Thyroid gland (tissue), 4 donors: ENCODE results near the gene DSC2.

Source experiments
- POLR2A ChIP-seq, 2 donors: fragments of 450-650 bp; IDR thresholded peaks; one replicate each; pipeline ENCODE4 v1.6.1; 2017; ENCODE audit warnings: antibody characterized with exemption in 2 of 2, mild to moderate bottlenecking in 2 of 2, moderate library complexity in 1 of 2
- TF ChIP-seq, protein P1 (sequence below), 6 experiments: fragments of 200-600 bp in 3 of 6; fragments of 450-650 bp in 3 of 6; sonication (generic) in 3 of 6; IDR thresholded peaks; one replicate each; pipeline ENCODE4 v1.5.1; 2016 to 2019; ENCODE audit warnings: antibody characterized with exemption in 6 of 6, mild to moderate bottlenecking in 2 of 6, inconsistent platforms in 1 of 6, moderate library complexity in 1 of 6

GRCh38 chr18:31039426-31039825 lies 62.8 kb downstream of the DSC2 start:
- TF ChIP-seq, protein P1, sequence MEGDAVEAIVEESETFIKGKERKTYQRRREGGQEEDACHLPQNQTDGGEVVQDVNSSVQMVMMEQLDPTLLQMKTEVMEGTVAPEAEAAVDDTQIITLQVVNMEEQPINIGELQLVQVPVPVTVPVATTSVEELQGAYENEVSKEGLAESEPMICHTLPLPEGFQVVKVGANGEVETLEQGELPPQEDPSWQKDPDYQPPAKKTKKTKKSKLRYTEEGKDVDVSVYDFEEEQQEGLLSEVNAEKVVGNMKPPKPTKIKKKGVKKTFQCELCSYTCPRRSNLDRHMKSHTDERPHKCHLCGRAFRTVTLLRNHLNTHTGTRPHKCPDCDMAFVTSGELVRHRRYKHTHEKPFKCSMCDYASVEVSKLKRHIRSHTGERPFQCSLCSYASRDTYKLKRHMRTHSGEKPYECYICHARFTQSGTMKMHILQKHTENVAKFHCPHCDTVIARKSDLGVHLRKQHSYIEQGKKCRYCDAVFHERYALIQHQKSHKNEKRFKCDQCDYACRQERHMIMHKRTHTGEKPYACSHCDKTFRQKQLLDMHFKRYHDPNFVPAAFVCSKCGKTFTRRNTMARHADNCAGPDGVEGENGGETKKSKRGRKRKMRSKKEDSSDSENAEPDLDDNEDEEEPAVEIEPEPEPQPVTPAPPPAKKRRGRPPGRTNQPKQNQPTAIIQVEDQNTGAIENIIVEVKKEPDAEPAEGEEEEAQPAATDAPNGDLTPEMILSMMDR (IDR thresholded peaks at IDR 0.05) = no peak
- no peak for TF ChIP-seq POLR2A (IDR thresholded peaks at IDR 0.05)
